Fibroblast of upper back skin (primary cell): ENCODE data around the gene MSI2.

Experiments
- DNase-seq: peaks from one replicate; pipeline ENCODE4 v3.0.0-alpha.2; 2013

Gene MSI2

GRCh38 chr17:57444682-57445450 lies 188.5 kb downstream of the MSI2 start:
- no peak for DNase-seq

DNA sequence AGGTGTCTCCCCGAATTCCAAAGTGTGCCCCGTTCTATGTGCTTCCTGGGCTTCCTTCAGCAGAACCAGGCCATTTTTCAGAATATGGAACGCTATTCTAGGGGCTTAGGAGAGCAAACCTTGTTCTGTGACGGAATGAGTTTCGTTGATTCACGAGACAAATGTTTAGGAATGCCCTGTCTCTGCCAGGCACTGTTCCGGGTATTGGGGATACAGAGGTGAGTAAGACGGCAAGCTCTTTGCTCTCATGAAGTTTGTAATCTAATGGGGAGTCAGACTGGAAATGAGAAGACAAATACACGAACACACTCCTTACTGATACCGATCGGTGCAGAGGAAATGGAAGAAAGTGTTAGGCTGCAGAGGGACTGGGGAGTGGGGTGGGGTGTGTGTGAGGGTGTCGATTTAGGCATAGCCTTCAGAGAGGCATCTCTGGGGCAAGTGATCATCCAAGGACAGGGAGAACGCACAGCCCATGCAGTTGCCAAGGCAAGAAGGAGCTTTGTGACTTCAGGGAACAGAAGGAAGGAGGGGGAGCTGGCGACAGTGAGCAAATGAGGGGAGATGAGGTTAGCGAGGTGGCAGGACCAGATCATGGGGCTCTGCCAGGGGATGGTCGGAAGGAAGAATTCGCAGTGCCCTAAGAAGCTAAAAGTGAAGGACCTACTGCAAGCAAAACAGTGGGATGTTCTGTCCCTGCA lies 189.6 kb downstream of the MSI2 start:
- DNase-seq: no peak

DNA sequence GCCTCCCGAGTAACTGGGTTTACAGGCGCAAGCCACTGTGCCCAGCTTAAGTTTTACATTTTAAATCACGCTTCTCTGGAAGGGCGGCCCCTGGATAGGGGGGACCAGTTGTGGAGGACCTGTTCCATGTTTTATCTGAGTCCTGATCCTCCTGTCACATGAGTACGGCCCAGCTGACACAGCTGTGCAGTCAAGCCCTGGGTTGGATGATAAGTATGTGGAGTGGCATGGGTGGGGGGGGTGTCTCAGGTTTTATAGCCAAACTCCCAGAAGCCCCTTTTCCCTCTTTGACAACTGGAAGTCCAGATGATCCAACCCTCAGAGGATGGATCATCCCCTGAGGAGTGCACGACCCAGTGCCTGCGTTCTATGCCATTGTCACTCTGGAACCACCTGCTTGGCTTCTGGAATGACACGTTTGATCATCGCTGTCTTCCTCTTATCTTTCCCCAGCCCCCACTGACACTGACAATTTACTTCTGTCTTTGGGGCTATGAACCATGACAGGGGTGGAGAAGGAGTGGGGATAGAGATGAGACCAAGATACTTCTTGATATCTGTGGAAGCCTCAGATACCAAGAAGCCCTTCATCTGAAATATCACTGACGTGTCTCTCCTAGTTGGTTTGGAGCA lies 191.2 kb downstream of the MSI2 start:
- DNase-seq: no peak

DNA sequence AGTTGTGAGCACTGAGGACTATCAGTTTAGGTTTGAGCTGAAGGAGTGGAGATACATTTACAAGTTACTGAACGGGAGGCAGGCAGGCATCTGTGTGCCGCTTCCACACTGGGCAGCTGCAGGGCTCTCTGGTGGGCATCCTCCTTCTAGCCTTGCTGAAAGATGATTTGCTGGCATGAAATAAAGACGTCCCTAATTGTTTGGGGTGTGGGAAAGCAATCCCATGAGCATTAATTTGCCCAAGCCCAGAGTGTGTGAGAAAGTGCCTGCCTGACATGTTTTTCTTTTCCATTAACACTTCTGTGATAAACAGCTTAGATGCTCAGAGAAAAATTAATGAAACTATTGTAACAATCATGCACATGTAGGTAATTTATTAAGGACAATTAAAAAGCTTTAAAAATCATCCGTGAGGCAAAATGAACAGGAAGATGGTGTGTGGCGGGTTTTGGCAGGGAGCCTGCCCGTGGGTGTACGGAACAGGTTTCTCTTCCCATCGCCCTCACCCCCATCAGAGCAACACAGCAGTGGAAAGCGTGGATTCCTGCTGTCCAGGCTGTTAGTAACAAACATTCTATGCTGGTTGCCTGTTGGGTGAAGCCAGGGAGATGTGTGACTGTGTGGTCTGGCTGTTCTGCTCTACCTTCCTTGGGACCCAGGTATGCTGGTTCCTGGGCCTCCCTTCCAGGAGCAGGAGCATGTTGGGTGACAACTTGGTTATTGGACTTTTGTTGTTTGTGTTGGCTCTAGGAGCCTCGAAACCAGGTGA lies 191.9 kb downstream of the MSI2 start:
- DNase-seq: no peak

GRCh38 chr17:57448759-57449283 lies 192.5 kb downstream of the MSI2 start:
- DNase-seq: no peak

DNA sequence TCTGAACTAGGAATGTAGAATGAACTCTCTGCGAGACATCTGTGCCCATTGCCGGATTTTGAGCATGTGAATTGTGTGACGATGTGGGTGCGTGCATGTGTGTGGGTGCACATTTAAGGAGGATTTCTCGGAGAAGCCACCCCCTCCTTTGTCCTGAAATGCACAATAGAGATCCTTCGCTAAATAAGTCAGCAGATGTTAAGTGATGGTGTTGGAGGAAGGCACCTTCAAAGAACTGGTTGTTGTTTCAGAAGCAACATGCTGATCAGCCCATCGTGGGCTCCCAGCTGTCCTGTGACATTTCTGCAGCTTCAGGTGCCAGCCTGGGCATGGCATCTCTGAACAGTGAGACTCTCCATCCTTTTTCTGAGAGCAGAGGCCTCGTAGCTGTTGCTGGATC lies 194.9 kb downstream of the MSI2 start:
- no peak for DNase-seq

DNA sequence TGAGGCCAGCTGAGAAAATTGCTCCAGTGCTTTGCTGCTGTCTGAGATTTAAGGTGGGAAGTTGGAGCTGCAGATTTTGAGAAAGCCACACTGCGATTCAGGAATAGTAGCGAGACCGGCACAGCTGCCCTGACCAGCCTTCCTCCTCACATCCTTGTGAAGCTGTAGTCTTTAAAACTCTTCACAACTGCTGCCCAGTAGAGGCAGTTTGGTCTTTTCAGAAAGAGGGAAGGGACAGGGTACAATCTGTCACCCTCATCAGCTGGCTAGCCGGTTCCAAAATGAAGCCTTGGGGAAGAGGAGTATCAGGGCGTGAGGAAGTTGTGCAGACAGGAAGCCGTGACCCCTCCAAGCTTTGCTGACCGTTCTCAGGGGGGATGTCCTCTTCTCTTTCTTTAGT lies 195.3 kb downstream of the MSI2 start:
- no peak for DNase-seq

DNA sequence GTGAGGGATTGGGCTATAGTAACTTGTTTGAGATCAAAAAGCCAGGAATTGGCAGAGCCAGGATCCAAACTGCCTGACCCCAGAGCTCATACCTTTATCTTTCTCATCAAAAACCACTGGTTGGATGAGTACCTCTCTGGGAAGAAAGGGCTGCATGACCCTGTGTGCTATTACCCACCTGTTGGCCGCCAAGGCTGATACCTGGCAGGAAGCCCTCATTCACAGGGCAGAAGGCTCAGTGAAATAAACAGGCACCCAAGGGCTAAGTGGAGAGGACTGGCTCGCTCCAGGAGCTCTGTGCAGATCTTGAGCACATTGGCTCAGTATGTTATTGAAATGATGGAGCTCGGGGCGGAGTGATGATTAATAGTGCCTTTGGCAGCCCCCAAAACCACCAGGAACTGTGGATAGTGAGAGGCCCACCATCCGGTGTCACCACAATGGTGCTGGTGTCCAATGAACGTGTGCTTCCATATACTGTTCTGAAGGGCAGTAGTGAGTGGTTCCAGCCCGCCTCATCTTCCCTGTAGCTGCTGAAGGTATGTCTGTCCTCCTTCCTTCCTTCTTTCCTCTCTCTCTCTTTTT lies 197.6 kb downstream of the MSI2 start:
- DNase-seq: no peak

DNA sequence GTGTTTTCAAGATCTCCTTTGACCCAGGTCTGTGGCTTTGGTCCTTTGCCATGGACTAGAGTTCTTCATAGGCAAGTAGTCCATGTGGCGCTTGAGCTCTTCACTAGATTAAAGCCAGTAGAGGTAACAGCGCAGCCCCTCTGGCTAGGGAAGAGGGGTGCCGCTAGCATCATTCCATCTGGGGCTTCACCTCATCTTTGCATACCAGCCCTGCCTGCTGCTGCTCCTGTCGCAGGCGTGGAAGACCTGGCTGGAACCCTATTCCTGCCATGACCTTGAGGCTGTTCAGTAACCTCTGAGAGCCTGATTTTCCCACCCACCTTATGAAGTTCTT lies 198.4 kb downstream of the MSI2 start:
- no peak for DNase-seq

GRCh38 chr17:57455063-57455914 lies 199.0 kb downstream of the MSI2 start:
- DNase-seq: peak; percentile 93

- no peak for DNase-seq
Observed at GRCh38 chr17:57456622-57457021, 200.3 kb downstream of the MSI2 start.

GRCh38 chr17:57457188-57457587 lies 200.9 kb downstream of the MSI2 start:
- no peak for DNase-seq

DNA sequence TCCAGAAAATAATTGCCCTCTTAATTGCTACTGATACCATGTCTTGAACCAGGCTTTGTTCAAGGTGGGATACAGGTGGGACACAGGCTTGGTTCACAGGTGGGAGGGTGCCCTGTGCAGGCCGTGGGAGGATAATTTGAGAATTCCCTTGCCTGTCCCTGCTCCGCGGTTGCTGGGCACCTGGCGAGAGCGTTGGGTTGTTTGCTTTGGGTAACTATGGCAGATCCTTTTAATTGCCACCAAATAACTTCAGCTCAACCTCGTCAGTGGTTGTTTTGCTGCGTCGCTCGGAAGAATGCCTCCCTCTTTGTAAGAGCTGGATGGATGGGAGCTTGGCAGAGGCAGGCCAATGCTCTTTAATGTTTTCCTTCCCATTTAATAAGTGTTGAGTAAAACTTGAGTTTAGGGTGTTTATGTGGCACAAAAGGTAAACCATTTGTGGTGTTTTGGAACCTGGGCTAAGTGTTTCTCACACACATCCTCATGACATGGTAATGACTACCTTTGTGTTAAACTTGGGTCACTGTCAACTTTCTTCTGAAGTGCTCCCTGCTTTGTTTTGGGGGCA lies 202.5 kb downstream of the MSI2 start:
- DNase-seq: no peak

GRCh38 chr17:57459286-57459915 lies 203.1 kb downstream of the MSI2 start:
- DNase-seq: no peak

DNA sequence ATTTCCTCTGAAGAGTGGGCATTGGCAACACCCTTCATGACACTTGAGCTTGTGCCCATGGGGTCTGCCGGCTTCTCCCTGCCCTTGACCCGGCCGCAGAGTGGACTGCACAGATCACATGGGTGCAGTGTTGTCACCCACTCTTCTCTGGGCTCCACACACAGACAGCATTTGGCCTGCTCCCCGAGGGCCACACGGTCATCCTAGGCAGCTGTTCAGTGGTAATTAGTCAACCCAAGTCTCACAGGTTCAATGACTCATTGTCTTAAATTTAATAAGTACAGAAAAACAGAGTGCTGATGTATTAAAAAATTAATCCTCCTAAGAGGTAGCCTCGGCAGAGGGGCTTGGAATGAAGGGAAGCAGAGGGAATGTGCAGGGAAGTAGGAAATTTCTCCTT lies 204.8 kb downstream of the MSI2 start:
- DNase-seq: no peak

DNA sequence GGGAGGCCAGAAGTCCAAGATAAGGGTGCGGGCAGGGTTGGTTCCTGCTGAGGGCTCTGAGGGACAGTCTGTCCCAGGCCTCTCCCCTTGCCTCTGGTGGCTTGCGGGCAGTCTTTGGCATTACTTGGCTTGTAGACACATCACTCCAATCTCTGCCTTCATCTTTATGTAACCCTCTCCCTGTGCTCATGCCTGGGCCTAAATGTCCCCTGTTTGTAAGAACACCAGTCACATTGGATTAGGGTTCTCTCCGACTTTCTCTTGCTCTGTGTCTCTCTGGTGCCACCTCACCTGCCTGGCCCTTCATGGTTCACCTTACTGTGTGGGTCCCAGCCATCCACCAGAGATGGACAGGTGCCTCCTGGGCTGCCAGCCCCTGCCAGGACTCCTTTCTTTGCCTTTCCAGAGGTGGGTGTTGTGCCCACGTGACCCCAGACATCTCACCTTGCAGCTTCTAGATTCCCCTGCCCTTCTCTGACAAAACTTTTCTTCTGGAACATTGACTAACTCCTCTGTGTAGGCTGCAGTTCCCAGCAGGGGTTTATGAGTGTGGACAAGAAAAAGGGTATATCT lies 205.8 kb downstream of the MSI2 start:
- no peak for DNase-seq

DNA sequence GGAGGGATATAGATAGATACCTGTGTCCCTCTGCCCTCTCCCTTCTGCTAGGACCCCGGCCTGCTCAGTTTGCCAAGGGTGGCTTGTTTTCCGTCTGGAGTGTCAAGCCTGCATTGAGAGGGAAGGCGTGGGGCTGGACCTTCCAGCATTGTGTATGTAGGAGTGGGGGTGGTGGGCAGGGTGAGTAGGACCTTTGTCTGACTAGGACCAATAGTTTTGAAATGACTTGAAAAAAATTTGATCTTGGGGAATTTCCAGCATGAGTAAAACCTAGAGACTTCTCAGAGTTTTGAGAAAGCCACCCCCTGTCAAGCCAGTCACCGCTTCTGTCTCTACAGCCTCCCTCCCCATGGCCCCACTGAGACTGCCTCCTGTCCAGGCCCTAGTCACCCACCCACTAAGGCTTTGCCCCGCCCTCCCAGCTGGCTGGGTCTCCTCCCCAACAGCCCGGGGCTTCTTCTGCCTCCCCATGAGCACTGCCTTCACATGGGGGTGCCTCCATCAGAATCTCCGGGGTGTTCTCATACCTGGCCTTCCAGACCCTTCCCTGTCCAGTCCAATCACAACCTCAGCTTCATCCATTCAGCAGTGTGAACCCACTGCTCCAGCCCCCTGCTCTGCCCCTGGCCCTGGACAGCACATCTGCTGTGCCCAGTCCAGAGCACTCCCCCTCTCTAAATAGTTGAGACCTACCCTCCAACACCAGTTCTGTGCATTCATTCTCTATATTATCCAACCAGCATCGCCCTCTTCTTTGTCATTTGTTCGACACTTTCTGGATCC lies 207.0 kb downstream of the MSI2 start:
- peak; percentile 90 for DNase-seq

GRCh38 chr17:57464191-57464864 lies 208.0 kb downstream of the MSI2 start:
- DNase-seq: no peak

- peak; percentile 28 for DNase-seq
Observed at GRCh38 chr17:57465610-57466009, 209.3 kb downstream of the MSI2 start.
